Activated T-helper 1 cell treated with anti-CD3 and anti-CD28 coated beads, Interleukin-12 subunit alpha, Interleukin-12 subunit beta, Interleukin-2, Interleukin-4 antibody, amounts not matched to agents 30 ng/mL and 10 ng/mL and 1 ng/mL, durations not matched to agents 14 hours and 24 hours and 36 hours (primary cell): ENCODE data around the gene EXOC6B. TPM values are rescaled to one million over a fixed set of nuclear protein-coding genes. Genes with fewer than 3 reads are reported as not detected.
"Not testable (repeated sequence)": the region's sequence is repeated elsewhere in the genome, so short reads cannot be mapped to it uniquely, and the experiment has no call there.

ENCODE experiments used
- DNase-seq: peaks from one replicate; pipeline ENCODE4 v3.0.0; 2021; ENCODE audit warnings: low spot score
- H3K27ac Mint-ChIP-seq: one replicate; pipeline ENCODE4 v1.8.0; 2021; ENCODE audit warnings: mild to moderate bottlenecking, mixed read lengths
- H3K27me3 Mint-ChIP-seq: one replicate; pipeline ENCODE4 v1.8.0; 2022; ENCODE audit warnings: mild to moderate bottlenecking, moderate library complexity, mixed read lengths; ENCODE audit not compliant: insufficient read depth
- H3K36me3 Mint-ChIP-seq: one replicate; pipeline ENCODE4 v1.8.0; 2021; ENCODE audit warnings: low read depth, mixed read lengths
- H3K4me1 Mint-ChIP-seq: one replicate; pipeline ENCODE4 v1.8.0; 2021; ENCODE audit warnings: low read depth, mixed read lengths
- H3K4me3 Mint-ChIP-seq: one replicate; pipeline ENCODE4 v1.8.0; 2021; ENCODE audit warnings: mild to moderate bottlenecking, moderate library complexity, mixed read lengths
- H3K9me3 Mint-ChIP-seq: one replicate; pipeline ENCODE4 v1.8.0; 2021; ENCODE audit warnings: mixed read lengths
- intact Hi-C: fragments of 100-400 bp; cut with micrococcal nuclease; formaldehyde crosslinking; loops from one replicate; pipeline ENCODE4 v1.15.1; 2024
- total RNA-seq: library from RNA; stranded (reverse); gene quantifications from 2 replicates; pipeline ENCODE4 v1.2.3, GENCODE V29; 2022

The EXOC6B gene
- total RNA-seq, 1 donor from 2014 or later, result 7.7 TPM

DNA sequence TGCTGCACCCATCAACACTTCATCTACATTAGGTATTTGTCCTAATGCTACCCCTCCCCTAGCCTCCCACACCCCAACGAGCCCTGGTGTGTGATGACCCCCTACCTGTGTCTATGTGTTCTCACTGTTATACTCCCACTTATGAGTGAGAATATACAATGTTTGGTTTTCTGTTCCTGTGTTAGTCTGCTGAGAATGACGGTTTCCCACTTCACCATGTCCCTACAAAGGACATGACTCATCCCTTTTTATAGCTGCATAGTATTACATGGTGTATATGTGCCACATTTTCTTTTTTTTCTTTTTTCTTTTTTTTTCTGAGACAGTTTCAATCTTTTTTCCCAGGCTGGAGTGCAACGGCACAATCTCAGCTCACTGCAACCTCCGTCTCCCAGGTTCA, 394.1 kb downstream of the EXOC6B start:
- H3K9me3 Mint-ChIP-seq, result peaks cover 23% of the 10 kb centered on the region
- H3K27ac Mint-ChIP-seq, result no peak overlapping the region
- no peak for DNase-seq
- intact Hi-C loops, result no loop called here
- H3K4me3 Mint-ChIP-seq, result no peak overlapping the region
- no peaks in the 10 kb centered on the region for H3K27me3 Mint-ChIP-seq
- H3K4me1 Mint-ChIP-seq, result no peaks in the 10 kb centered on the region
- no peaks in the 10 kb centered on the region for H3K36me3 Mint-ChIP-seq

DNA sequence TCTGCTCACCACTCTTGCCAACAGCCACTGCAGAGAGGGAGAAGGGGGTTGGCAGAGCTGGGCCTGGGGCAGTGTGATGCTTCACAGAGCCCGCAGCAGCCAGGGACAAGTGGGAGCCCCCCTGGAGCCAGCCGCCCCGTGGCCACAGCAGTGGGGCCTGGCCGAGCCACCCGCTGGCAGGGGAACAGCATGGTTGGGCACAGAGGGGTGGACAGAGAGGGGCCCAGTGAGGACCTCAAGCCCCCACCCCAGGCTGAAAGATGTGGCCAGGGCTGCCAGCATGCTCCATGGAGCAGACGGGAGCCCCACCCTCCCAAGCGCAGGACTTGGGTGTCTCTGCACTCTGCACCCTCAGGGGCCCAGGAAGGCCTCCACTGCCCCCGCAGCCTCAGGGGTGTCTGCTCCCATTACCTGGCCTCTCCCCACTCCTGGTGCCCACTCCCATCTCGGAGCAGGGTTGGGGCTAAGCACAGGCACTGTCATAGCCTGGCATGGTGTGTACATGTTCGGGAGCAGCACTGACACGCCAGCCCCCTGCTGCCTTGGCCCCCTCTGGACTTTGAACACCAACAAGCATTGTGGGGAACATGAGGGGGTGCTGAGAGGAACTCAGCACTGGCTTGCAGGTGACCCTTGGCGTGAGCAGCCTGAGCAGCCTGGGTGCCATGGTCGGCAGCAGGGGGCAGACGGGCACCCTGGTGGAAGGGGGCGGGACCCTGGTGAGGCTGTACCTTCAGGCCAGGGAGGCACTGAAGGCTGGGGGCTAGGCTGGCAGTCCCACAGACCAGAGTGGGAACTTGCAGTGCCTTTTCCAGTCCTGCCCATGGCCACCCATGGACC, 398.6 kb downstream of the EXOC6B start:
- intact Hi-C loops, result no loop called here
- Mint-ChIP-seq H3K27me3 (no peaks in the 10 kb centered on the region), H3K4me1 (no peaks in the 10 kb centered on the region), H3K27ac (no peak overlapping the region), H3K4me3 (no peak overlapping the region), H3K9me3 (peaks cover 13% of the 10 kb centered on the region), H3K36me3 (no peaks in the 10 kb centered on the region)
- DNase-seq, result no peak

GRCh38 chr2:72425996-72426395, 399.8 kb downstream of the EXOC6B start:
- Mint-ChIP-seq H3K36me3 (no peaks in the 10 kb centered on the region), H3K27me3 (no peaks in the 10 kb centered on the region)
- intact Hi-C loops, result no loop called here

GRCh38 chr2:72423756-72424155, 402.1 kb downstream of the EXOC6B start:
- intact Hi-C loops, result no loop called here
- Mint-ChIP-seq H3K9me3 (peaks cover 27% of the 10 kb centered on the region), H3K4me1 (no peaks in the 10 kb centered on the region), H3K27ac (no peak overlapping the region), H3K4me3 (no peak overlapping the region), H3K27me3 (no peaks in the 10 kb centered on the region), H3K36me3 (no peaks in the 10 kb centered on the region)
- no peak for DNase-seq

More at GRCh38 chr2:72425996-72426395, 399.8 kb downstream of the EXOC6B start:
- Mint-ChIP-seq H3K27ac (no peak overlapping the region), H3K4me1 (no peaks in the 10 kb centered on the region), H3K4me3 (no peak overlapping the region), H3K9me3 (peaks cover 16% of the 10 kb centered on the region)
- DNase-seq, result no peak

DNA sequence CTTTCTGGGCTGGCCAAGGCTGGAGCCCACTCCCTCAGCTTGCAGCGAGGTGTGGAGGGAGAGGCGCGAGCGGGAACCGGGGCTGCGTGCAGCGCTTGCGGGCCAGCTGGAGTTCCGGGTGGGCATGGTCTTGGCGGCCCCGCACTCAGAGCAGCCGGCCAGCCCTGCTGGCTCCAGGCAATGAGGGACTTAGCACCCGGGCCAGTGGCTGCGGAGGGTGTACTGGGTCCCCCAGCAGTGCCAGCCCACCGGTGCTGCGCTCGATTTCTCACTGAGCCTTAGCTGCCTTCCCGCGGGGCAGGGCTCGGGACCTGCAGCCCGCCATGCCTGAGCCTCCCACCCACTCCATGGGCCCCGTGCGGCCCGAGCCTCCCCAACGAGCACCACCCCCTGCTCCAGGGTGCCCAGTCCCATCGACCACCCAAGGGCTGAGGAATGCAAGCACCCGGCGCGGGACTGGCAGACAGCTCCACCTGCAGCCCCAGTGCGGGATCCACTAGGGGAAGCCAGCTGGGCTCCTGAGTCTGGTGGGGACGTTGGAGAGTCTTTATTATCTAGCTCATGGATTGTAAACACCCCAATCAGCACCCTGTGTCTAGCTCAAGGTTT, 404.0 kb downstream of the EXOC6B start:
- intact Hi-C loops, H3K4me3 Mint-ChIP-seq, H3K36me3 Mint-ChIP-seq, H3K27ac Mint-ChIP-seq, DNase-seq, H3K27me3 Mint-ChIP-seq, H3K4me1 Mint-ChIP-seq: not testable (repeated sequence)
- peaks cover 23% of the 10 kb centered on the region for H3K9me3 Mint-ChIP-seq

GRCh38 chr2:72415781-72416475, 409.9 kb downstream of the EXOC6B start:
- Mint-ChIP-seq H3K4me1 (no peaks in the 10 kb centered on the region), H3K9me3 (peaks cover 10% of the 10 kb centered on the region), H3K36me3 (no peaks in the 10 kb centered on the region), H3K4me3 (no peak overlapping the region), H3K27ac (no peak overlapping the region), H3K27me3 (no peaks in the 10 kb centered on the region)
- no peak for DNase-seq
- intact Hi-C loops, result no loop called here

- no peaks in the 10 kb centered on the region for H3K36me3 Mint-ChIP-seq
- peaks cover 3% of the 10 kb centered on the region for H3K9me3 Mint-ChIP-seq
- H3K4me1 Mint-ChIP-seq, result no peaks in the 10 kb centered on the region
- no peak for DNase-seq
- intact Hi-C loops, result no loop called here
- H3K4me3 Mint-ChIP-seq, result no peak overlapping the region
- no peaks in the 10 kb centered on the region for H3K27me3 Mint-ChIP-seq
- no peak overlapping the region for H3K27ac Mint-ChIP-seq
Measured at GRCh38 chr2:72415241-72415661, 410.6 kb downstream of the EXOC6B start.

DNA sequence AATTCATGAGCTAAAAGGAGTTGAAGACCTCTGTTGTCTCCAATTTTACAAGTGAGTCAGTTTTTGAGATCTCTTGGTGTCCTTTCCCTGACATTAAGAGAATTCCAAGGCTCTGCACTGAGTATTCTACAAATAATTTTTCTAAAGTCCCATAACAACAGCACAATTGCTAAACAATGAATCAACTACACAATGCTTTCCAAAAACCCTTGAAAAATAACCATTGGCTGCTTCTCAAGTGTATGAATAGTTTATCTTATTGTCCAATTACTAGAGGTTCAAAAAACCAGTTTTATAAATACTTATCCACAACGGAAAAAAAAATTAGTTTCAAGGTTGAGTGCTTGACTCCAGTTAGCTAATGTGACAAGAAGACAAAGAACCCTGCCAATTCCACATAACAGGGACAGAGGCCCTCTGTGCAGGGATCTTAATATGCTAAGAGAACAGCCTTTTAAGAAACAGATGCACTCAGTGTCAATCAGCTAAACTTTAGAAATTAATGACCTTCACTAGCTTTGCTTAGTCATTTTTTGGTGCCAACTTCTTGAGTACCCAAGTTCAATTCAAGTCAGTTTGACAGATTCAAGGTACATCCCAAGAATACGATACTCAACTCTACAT, 411.6 kb downstream of the EXOC6B start:
- no peaks in the 10 kb centered on the region for H3K4me1 Mint-ChIP-seq
- H3K27ac Mint-ChIP-seq, result no peak overlapping the region
- H3K9me3 Mint-ChIP-seq, result no peaks in the 10 kb centered on the region
- DNase-seq, result no peak
- H3K4me3 Mint-ChIP-seq, result no peak overlapping the region
- H3K36me3 Mint-ChIP-seq, result no peaks in the 10 kb centered on the region
- no peaks in the 10 kb centered on the region for H3K27me3 Mint-ChIP-seq
- intact Hi-C loops, result no loop called here

DNA sequence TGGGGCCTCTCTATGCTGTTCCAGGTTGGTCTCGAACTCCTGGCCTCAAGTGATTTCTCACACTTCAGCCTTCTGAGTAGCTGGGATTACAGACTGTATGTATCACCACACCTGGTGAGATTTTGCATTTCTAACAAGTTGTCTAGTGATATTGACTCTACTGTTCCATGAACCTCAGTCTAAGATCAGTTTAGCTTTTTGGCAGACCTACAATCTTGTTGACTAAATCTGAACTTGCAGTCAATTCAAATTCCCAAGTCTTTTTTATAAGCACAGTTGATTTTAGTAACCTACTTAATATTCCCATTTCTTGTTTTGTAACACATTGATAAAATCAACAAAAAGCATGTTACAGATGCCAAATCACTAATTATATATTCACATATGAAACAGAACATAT, 412.1 kb downstream of the EXOC6B start:
- no peak overlapping the region for H3K27ac Mint-ChIP-seq
- H3K9me3 Mint-ChIP-seq, result no peaks in the 10 kb centered on the region
- no peak overlapping the region for H3K4me3 Mint-ChIP-seq
- intact Hi-C loops, result no loop called here
- no peak for DNase-seq
- no peaks in the 10 kb centered on the region for H3K27me3 Mint-ChIP-seq
- no peaks in the 10 kb centered on the region for H3K36me3 Mint-ChIP-seq
- H3K4me1 Mint-ChIP-seq, result no peaks in the 10 kb centered on the region

- Mint-ChIP-seq H3K27ac (no peak overlapping the region), H3K36me3 (no peaks in the 10 kb centered on the region), H3K4me3 (no peak overlapping the region), H3K9me3 (no peaks in the 10 kb centered on the region), H3K4me1 (no peaks in the 10 kb centered on the region), H3K27me3 (no peaks in the 10 kb centered on the region)
- no peak for DNase-seq
- intact Hi-C loops, result no loop called here
Measured at GRCh38 chr2:72412214-72412613, 413.6 kb downstream of the EXOC6B start.

- peaks cover 21% of the 10 kb centered on the region for H3K9me3 Mint-ChIP-seq
- no peak overlapping the region for H3K27ac Mint-ChIP-seq
- DNase-seq, result no peak
- no peaks in the 10 kb centered on the region for H3K27me3 Mint-ChIP-seq
- no peaks in the 10 kb centered on the region for H3K36me3 Mint-ChIP-seq
- H3K4me1 Mint-ChIP-seq, result no peaks in the 10 kb centered on the region
- no peak overlapping the region for H3K4me3 Mint-ChIP-seq
- intact Hi-C loops, result no loop called here
Measured at GRCh38 chr2:72399879-72400278, 426.0 kb downstream of the EXOC6B start.

DNA sequence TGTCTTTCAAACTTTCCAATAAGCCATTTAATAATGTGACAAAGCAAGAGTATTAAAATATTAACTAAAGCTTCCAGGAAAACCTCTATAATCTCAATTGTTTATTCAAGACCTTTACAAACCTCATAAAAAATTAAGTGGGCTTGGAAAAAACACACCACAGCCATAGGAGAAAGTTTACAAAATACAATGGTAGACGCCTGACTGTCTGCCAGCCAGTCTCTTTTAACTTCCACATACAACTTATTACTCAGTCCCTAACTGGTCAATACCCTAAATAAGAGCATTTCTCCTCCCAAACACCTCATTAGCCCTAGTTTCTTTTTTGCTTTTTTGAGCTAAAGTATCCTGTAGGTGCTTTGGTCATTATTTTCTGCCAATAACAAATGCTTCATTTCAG, 430.7 kb downstream of the EXOC6B start:
- DNase-seq, result no peak
- Mint-ChIP-seq H3K27ac (no peak overlapping the region), H3K4me3 (no peak overlapping the region), H3K27me3 (no peaks in the 10 kb centered on the region), H3K4me1 (no peaks in the 10 kb centered on the region), H3K9me3 (peaks cover 17% of the 10 kb centered on the region), H3K36me3 (no peaks in the 10 kb centered on the region)
- intact Hi-C loops, result no loop called here
